RPMI7951 (cell line): Measurements from ENCODE around the gene KRTAP3-2. TPM values are rescaled to one million over a fixed set of nuclear protein-coding genes. Genes with fewer than 3 reads are reported as not detected.

Source experiments
- DNase-seq: peaks from one replicate; pipeline ENCODE4 v3.0.0-alpha.2; 2012; ENCODE audit warnings: low read depth
- total RNA-seq: library from RNA; depleted of rRNA; stranded (reverse); fragments of >200 nt; shearing (Covaris generic); gene quantifications from 2 replicates; pipeline ENCODE4 v1.2.3, GENCODE V29; 2014; rRNA removed

Gene KRTAP3-2
- total RNA-seq, 1 experiment from 2014 or later = not detected

DNA sequence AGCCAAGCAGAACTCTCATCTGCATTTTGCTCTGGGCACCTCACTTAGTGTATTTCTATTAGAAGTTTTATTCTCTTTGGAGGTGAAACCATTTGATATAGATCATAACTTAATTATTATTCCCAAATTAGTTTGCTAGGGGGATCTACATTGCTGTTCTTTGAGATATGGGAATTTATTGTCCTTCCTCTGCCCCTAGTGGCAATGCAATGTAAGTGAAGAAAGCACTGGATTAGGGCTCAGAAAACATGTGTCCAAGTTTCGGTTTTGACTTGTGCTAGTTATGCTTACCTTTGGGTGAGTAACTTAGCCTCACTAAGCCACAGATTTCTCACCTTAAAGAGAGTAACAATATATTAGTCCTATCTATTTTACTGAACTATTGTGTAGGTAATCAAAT, 35.9 kb downstream of the KRTAP3-2 start:
- peak; percentile 50 for DNase-seq

- DNase-seq = no peak
These were observed 37.6 kb downstream of the KRTAP3-2 start for GRCh38 chr17:40962059-40962561.

DNA sequence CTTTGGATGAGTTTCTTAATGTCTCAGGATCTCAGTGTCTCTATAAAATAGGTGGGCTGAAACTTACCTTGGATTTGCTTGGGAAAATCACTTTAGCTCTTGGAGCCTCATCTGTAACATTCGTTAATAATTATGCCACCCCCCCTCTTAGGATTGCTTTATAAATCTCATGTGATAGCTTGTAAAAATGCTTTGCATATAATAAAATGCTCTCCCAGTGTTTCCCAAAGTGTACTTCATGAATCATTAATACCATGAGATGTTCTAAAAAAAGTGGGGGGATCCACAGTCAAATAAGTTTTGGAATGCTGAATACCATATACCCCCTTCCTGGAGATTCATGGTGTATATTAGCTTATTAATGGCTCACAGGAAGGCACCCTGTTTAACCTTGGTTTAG, 38.1 kb downstream of the KRTAP3-2 start:
- DNase-seq = no peak

GRCh38 chr17:40960144-40960543, 39.6 kb downstream of the KRTAP3-2 start:
- no peak for DNase-seq

DNA sequence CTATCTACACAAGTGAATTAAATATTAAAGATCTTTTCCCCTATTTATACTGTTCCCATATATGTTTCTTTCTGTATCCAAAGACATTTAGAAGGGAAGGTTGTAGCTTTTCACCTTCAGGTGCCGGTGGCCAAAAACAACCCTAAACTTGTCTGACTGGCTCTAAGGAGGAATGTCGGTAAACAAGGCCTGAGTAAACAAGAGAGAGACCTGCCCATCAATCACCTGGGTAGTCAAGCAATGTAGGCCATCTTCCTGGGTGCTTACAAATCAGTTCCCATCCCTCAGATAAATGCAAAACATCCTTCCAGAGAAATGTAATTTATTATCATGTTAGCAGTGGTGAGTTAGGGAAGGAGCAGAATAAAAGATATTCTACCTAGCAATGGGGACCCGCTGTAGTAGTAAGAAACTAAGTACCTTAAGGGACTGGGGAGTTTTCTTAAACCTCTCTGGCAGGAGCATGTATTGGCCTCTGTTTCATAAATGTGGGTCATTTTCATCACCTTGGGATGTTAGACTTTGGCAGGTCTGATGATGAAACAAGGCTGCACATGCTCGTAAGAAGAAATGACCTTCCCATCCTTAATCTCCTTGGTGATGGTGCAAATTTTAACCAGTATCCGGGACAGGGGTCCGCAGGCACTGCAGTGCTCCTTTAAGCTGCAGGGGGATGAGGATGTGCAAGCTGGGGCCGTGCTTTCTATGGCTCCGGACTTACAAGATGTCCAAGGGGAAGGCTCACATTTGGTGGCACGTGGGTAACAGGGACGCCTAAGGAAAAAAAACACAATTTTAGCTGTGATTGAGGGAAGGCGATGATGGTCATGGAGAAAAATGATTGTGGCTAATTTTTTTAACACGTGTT, 41.4 kb downstream of the KRTAP3-2 start:
- DNase-seq = no peak

DNA sequence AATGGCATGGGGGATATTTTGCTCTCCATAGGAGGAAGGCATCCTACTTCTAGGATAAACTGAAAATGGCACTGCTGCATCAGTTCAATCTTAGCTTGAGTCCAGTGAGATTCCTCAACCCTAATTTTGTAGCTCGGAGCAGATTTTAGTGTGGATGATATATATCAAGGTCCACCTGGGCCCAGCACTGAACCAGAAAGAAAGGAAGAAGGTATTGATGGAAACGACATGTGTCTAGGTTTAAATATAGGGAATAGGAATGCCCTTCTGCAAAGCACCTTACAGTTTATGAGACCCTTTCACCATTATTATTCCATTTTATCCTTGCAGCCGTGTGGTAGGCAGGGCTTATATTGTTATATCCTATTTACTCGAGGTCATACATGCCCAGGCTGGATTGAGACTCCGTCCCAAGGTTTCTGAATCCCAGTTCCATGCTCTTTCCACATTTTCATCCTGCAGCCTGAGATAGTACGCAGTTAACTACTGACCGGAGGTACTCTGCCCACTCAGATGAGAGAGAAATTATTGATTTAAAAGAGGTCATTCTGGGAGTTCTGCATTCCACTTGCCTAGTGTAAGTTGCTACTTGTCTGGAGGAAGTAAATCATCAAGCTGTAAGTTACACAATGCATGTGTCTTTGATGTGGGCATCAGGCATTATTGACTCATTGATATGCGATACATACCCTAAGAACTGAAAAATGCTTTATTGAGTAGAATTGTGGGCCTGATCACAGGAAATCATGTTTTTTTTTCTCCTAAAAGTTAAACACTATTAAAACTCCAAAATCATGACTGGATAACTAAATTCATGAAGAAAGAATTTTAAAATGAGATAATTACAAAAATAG, 43.1 kb downstream of the KRTAP3-2 start:
- DNase-seq = peak; percentile 83

DNA sequence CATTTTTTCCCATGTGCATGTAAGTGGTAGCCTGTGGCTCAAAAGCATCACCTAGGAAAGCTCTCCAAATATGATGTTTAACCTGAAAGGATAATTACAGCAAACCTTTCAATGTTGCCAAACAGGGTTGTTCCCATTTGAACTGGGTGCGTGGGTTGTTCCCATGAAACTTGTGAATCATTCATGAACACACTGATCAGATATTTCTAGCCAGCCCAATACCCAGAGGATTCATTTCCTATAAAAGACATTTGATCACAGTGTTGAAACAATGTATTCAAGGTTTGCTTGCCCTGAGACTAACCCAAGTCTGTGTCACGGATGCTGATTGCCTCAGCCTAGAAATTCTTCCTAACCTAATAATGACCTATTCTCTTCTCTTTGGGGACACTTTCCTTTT, 45.8 kb downstream of the KRTAP3-2 start:
- peak; percentile 43 for DNase-seq

GRCh38 chr17:40952661-40953060, 47.0 kb downstream of the KRTAP3-2 start:
- peak; percentile 40 for DNase-seq

GRCh38 chr17:40952154-40952553, 47.6 kb downstream of the KRTAP3-2 start:
- DNase-seq = no peak

GRCh38 chr17:40951011-40951622, 48.6 kb downstream of the KRTAP3-2 start:
- DNase-seq = no peak

DNA sequence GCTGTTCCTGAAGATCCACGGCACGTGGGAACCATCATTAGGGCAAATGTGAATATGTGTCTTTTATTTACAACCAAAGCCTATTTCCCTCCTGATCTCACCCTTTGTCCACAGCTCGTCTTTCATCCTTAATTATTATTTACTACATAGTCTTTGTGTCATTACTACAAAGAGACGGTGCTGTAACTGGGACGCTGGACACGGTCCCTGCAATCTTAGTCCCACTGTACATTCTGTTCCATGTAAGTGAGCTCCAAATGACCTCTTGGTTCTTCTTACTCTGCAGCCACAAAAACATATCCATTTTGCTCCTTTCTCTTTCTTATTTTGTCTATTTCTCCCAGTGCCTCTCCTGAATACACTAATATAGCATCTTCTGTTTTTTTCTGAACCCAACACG, 49.5 kb downstream of the KRTAP3-2 start:
- no peak for DNase-seq

DNA sequence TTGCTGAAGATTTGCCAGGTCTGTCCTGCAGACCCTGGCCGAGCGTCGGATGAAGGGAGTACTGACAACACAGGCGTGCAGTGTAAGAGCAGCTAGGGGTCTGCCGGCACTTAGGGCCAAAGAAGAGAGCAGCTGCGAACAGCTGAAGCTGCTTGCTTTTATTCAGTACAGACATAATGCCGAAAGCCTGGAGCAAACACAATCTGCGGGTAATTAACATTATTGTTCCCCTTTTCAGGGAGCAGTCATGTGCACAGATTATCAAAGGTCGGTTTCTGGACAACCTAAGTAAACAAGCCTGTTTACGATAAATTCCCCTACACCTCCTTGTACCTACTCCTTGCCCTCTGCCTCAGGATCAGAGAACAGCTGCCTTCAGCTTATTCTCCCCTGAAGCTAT, 50.3 kb downstream of the KRTAP3-2 start:
- no peak for DNase-seq

Other genes with a start within 250 kb of the KRTAP3-2 start
- gene KRT25, start 244.6 kb downstream of the KRTAP3-2 start, total RNA-seq = not detected in 2 replicates
- not detected in 2 replicates for gene KRT26, start 227.7 kb downstream of the KRTAP3-2 start, total RNA-seq
- not detected in 2 replicates for gene KRT27, start 217.4 kb downstream of the KRTAP3-2 start, total RNA-seq
- gene KRT28, start 199.9 kb downstream of the KRTAP3-2 start, total RNA-seq = not detected in 2 replicates
- 19.7 and 26.7 TPM in 2 replicates for gene KRT10, start 177.3 kb downstream of the KRTAP3-2 start, total RNA-seq
- gene KRT12, start 132.7 kb downstream of the KRTAP3-2 start, total RNA-seq = not detected in 2 replicates
- gene KRT20, start 114.7 kb downstream of the KRTAP3-2 start, total RNA-seq = not detected in 2 replicates
- gene KRT23, start 62.3 kb downstream of the KRTAP3-2 start, total RNA-seq = 0.20 TPM in 1 of 2 replicates, not detected in the other
- 0.24 TPM in 1 of 2 replicates, not detected in the other for gene KRT39, start 33.0 kb downstream of the KRTAP3-2 start, total RNA-seq
- not detected in 2 replicates for gene KRT40, start 15.6 kb downstream of the KRTAP3-2 start, total RNA-seq
- gene KRTAP3-3, start 5.7 kb downstream of the KRTAP3-2 start, total RNA-seq = not detected in 2 replicates
- not detected in 2 replicates for gene KRTAP3-1, start 9.2 kb upstream of the KRTAP3-2 start, total RNA-seq
- not detected in 2 replicates for gene KRTAP1-5, start 27.3 kb upstream of the KRTAP3-2 start, total RNA-seq
- gene KRTAP1-4, start 30.3 kb upstream of the KRTAP3-2 start, total RNA-seq = not detected in 2 replicates
- not detected in 2 replicates for gene KRTAP1-3, start 35.0 kb upstream of the KRTAP3-2 start, total RNA-seq
- not detected in 2 replicates for gene KRTAP1-1, start 41.5 kb upstream of the KRTAP3-2 start, total RNA-seq
- 0.48 TPM in 1 of 2 replicates, not detected in the other for gene KRTAP2-1, start 47.4 kb upstream of the KRTAP3-2 start, total RNA-seq
- gene KRTAP2-2, start 55.3 kb upstream of the KRTAP3-2 start, total RNA-seq = not detected in 2 replicates
- not detected in 2 replicates for gene KRTAP2-3, start 60.2 kb upstream of the KRTAP3-2 start, total RNA-seq
- gene KRTAP2-4, start 66.0 kb upstream of the KRTAP3-2 start, total RNA-seq = not detected in 2 replicates
- not detected in 2 replicates for gene KRTAP4-7, start 84.2 kb upstream of the KRTAP3-2 start, total RNA-seq
- not detected in 2 replicates for gene KRTAP4-8, start 98.2 kb upstream of the KRTAP3-2 start, total RNA-seq
- gene KRTAP4-16, start 102.3 kb upstream of the KRTAP3-2 start, total RNA-seq = not detected in 2 replicates
- gene KRTAP4-9, start 105.5 kb upstream of the KRTAP3-2 start, total RNA-seq = not detected in 2 replicates
- gene KRTAP4-11, start 118.5 kb upstream of the KRTAP3-2 start, total RNA-seq = not detected in 2 replicates
- gene KRTAP4-12, start 124.3 kb upstream of the KRTAP3-2 start, total RNA-seq = not detected in 2 replicates
- not detected in 2 replicates for gene KRTAP4-6, start 140.6 kb upstream of the KRTAP3-2 start, total RNA-seq
- gene KRTAP4-5, start 149.9 kb upstream of the KRTAP3-2 start, total RNA-seq = not detected in 2 replicates
- gene KRTAP4-4, start 160.8 kb upstream of the KRTAP3-2 start, total RNA-seq = not detected in 2 replicates
- gene KRTAP4-3, start 168.3 kb upstream of the KRTAP3-2 start, total RNA-seq = not detected in 2 replicates
- gene KRTAP4-2, start 178.3 kb upstream of the KRTAP3-2 start, total RNA-seq = not detected in 2 replicates
- gene KRTAP4-1, start 185.0 kb upstream of the KRTAP3-2 start, total RNA-seq = not detected in 2 replicates
- gene KRTAP9-1, start 190.0 kb upstream of the KRTAP3-2 start, total RNA-seq = not detected in 2 replicates
- gene KRTAP9-2, start 226.7 kb upstream of the KRTAP3-2 start, total RNA-seq = not detected in 2 replicates
- not detected in 2 replicates for gene KRTAP9-3, start 232.5 kb upstream of the KRTAP3-2 start, total RNA-seq
- not detected in 2 replicates for gene KRTAP9-8, start 238.1 kb upstream of the KRTAP3-2 start, total RNA-seq
- gene KRTAP9-4, start 249.8 kb upstream of the KRTAP3-2 start, total RNA-seq = not detected in 2 replicates